ENCODE results near the gene GRAMD1A. TPM values are rescaled to one million over a fixed set of nuclear protein-coding genes. Genes with fewer than 3 reads are reported as not detected.

The GRAMD1A gene
- total RNA-seq, 1 experiment from 2014 or later, result 75.4 TPM

GRCh38 chr19:35056513-35057063 is 56.5 kb downstream of the GRAMD1A start:
- Histone ChIP-seq H4K20me1 (ENCODE audit: insufficient read depth) (no peaks in the 10 kb centered on the region), H3K79me2 (ENCODE audit: insufficient read depth, low read length) (no peaks in the 10 kb centered on the region), H3K9ac (ENCODE audit: low read length) (no peak overlapping the region), H3K4me3 (replicated peaks in 1 of 2; ENCODE audit: low read depth in 1 of 2, low read length in 2 of 2) (no peak overlapping the region), H3K4me1 (ENCODE audit: control insufficient read depth in 1 of 2, insufficient read depth in 2 of 2, low read length in 2 of 2) (peaks cover 0 to 8% of the 10 kb centered on the region in 2 experiments; a peak in 2 of 4 replicates), H3K9me3 (ENCODE audit: control insufficient read depth in 1 of 2, insufficient read depth in 1 of 2, low read depth in 1 of 2, low read length in 2 of 2) (no peaks in the 10 kb centered on the region), H3K36me3 (ENCODE audit: control insufficient read depth in 1 of 2, insufficient read depth in 2 of 2, low read length in 2 of 2) (no peaks in the 10 kb centered on the region), H3K4me2 (ENCODE audit: low read length) (no peak overlapping the region), H2AFZ (ENCODE audit: low read depth, low read length, poor library complexity, severe bottlenecking) (no peak overlapping the region), H3K27me3 (ENCODE audit: insufficient read depth, low read length) (no peaks in the 10 kb centered on the region), H3K9me2 (ENCODE audit: insufficient read depth) (no peaks in the 10 kb centered on the region), H3K27ac (ENCODE audit: low read depth, low read length) (no peak overlapping the region)
- ChIA-PET RAD21 (ENCODE audit: low non-redundant PET in 1 of 2, low total read pairs in 2 of 2, uncharacterized antibody in 2 of 2, unreplicated experiment in 2 of 2) (no interaction called here), POLR2A (no interaction called here), CTCF (interaction anchor here (0.9 to 3.3 kb wide), 7 partner anchors 10 to 97 kb away, joined by 3 to 25 read pairs (median 12); partner anchors contain the start of gene FXYD5)
- DNase-seq (ENCODE audit: low read depth, low spot score) (no peak), ATAC-seq (no peak)
- no TSS peak for BruUV-seq (replicated peaks)
- intact Hi-C loops (cut with micrococcal nuclease), result no loop called here
- no peak for TF ChIP-seq SRF (IDR thresholded peaks at IDR 0.05; ENCODE audit: low read depth)
- no peak for TF ChIP-seq CTCF (IDR thresholded peaks at IDR 0.05 in 2 of 3, conservative IDR thresholded peaks at IDR 0.05 in 1 of 3; ENCODE audit: borderline replicate concordance in 1 of 3, insufficient read depth in 1 of 3, low read depth in 2 of 3, low read length in 2 of 3)
- no peak for TF ChIP-seq YY1 (IDR thresholded peaks at IDR 0.05; ENCODE audit: extremely low read depth, insufficient replicate concordance, low read depth, low read length)
- no peak for TF ChIP-seq SIN3A (IDR thresholded peaks at IDR 0.05; ENCODE audit: low read depth)
- TF ChIP-seq TCF7L2 (IDR thresholded peaks at IDR 0.05; ENCODE audit: borderline replicate concordance, extremely low read depth, insufficient read depth, insufficient read length), result no peak
- TF ChIP-seq POLR2A (IDR thresholded peaks at IDR 0.05; ENCODE audit: borderline replicate concordance, extremely low read depth, insufficient read depth, insufficient read length), result no peak
- TF ChIP-seq JUND (IDR thresholded peaks at IDR 0.05), result no peak
- no peak for TF ChIP-seq EGR1 (IDR thresholded peaks at IDR 0.05; ENCODE audit: low read depth)
- no peak for TF ChIP-seq EZH2phosphoT487 (IDR thresholded peaks at IDR 0.05; ENCODE audit: borderline replicate concordance)
- no peak for TF ChIP-seq EZH2 (IDR thresholded peaks at IDR 0.05)
- no peak for TF ChIP-seq ZBTB33 (IDR thresholded peaks at IDR 0.05; ENCODE audit: extremely low read depth, insufficient replicate concordance, low read length)
- TF ChIP-seq RAD21 (IDR thresholded peaks at IDR 0.05; ENCODE audit: low read depth), result no peak
- no peak for TF ChIP-seq SP1 (IDR thresholded peaks at IDR 0.05; ENCODE audit: low read depth)
- TF ChIP-seq ELF1 (IDR thresholded peaks at IDR 0.05; ENCODE audit: borderline replicate concordance, low read depth), result no peak
- TF ChIP-seq ATF3 (IDR thresholded peaks at IDR 0.05), result no peak
- TF ChIP-seq MAX (IDR thresholded peaks at IDR 0.05), result no peak
- no peak for TF ChIP-seq ZFX (IDR thresholded peaks at IDR 0.05)
- TF ChIP-seq POLR2AphosphoS5 (IDR thresholded peaks at IDR 0.05; ENCODE audit: low read depth, low read length), result no peak
